Cardiac fibroblast (primary cell): ENCODE data around the gene NME9.
A peak's percentile ranks its signal among the peaks of the same experiment; 100 is the strongest.

Source experiments
- DNase-seq, 2 donors: peaks; one replicate each; pipeline versions ENCODE4 v3.0.0 to v3.0.0-alpha.2; 2010; ENCODE audit warnings: low read depth in 2 of 2
- H3K4me3 ChIP-seq, 2 donors: replicated peaks in 1 of 2; 1 replicate in 1 of 2; 2 replicates in 1 of 2; pipeline ENCODE4 v1.5.1; 2011; ENCODE audit warnings: low read depth in 2 of 2, low read length in 2 of 2, mild to moderate bottlenecking in 2 of 2, moderate library complexity in 1 of 2
- TF ChIP-seq, protein P1 (sequence below): IDR thresholded peaks from one replicate; pipeline ENCODE4 v1.5.1; 2011; ENCODE audit warnings: low read depth, mild to moderate bottlenecking, low read length, inconsistent platforms

Gene NME9

DNA sequence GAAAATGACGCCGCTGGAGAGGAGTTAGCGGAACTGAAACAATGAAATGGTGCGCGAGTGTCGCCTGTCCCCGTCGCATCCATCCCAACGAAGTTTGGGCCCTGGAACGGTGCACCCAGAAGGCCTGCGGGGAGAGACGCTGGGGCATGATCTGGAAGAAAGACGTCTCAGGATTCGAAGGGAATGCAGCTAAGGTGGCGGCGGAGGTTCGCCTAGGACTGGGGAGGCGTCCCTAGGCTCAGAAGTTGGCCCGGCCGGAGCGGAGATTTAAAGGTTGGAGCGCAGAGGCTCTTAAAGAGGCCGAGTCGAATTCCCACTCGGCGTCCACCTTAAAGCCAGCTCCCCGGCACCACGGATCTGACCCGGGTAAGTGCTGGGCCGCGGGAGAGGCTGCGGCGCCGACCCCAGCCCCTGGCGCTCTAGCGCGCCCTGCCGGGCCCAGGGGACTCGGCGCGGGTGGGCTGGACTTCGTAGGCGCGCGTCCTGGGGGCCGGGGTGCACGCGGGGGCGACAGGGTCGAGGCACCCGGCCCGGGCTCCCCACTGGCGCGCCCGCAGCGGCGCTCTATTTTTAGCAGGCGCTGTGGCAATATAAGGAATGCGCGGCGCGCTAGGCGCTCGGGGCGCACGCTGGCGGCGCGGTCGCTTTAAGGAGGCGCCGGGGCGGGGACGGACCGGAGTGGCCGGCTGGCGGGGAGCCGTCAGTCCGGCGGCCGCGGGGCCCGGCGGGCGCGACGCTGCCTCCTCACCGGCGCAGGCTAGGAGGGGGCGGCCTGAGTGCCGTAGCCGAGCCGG, 18.5 kb upstream of the NME9 start, which contains the start of gene MRAS:
TSS of gene MRAS (plus strand) at position 620 of the 794 bp plus-strand sequence. CDS start 24,305 bp downstream, outside the sequence.
- DNase-seq: peak; percentile 82 to 86
- TF ChIP-seq, protein P1, sequence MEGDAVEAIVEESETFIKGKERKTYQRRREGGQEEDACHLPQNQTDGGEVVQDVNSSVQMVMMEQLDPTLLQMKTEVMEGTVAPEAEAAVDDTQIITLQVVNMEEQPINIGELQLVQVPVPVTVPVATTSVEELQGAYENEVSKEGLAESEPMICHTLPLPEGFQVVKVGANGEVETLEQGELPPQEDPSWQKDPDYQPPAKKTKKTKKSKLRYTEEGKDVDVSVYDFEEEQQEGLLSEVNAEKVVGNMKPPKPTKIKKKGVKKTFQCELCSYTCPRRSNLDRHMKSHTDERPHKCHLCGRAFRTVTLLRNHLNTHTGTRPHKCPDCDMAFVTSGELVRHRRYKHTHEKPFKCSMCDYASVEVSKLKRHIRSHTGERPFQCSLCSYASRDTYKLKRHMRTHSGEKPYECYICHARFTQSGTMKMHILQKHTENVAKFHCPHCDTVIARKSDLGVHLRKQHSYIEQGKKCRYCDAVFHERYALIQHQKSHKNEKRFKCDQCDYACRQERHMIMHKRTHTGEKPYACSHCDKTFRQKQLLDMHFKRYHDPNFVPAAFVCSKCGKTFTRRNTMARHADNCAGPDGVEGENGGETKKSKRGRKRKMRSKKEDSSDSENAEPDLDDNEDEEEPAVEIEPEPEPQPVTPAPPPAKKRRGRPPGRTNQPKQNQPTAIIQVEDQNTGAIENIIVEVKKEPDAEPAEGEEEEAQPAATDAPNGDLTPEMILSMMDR: no peak
- peak within 1 kb of the TSS; percentile 64 to 72 for H3K4me3 ChIP-seq

GRCh38 chr3:138344754-138345153, 15.1 kb upstream of the NME9 start:
- H3K4me3 ChIP-seq: no peak overlapping the region
- TF ChIP-seq, protein P1: no peak
- DNase-seq: no peak

- DNase-seq: no peak
- H3K4me3 ChIP-seq: no peak overlapping the region
- TF ChIP-seq, protein P1: no peak
These were observed 10.9 kb upstream of the NME9 start for GRCh38 chr3:138340511-138340910.

DNA sequence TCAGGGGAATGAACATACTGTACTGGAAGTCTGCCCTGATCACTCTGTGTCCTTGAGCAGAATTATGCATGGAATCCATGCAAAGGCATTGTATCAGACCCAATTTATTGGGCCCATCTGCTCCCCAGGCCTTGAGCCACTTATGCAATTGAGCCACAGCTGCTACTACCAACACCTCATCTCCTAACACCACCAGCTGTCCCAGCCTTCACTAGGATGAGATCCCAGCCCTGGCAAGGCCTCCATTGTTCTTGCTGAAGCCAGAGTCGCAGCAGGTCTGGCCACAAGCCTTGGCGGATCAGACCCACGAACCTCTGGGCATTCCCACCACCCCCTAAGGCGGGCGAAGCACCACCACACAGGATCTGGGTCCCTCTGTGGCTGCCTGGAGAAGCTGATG, 9.2 kb upstream of the NME9 start:
- DNase-seq: no peak
- H3K4me3 ChIP-seq: no peak overlapping the region
- TF ChIP-seq, protein P1: no peak

- H3K4me3 ChIP-seq: no peak overlapping the region
- TF ChIP-seq, protein P1: no peak
- DNase-seq: no peak
These were observed 8.6 kb upstream of the NME9 start for GRCh38 chr3:138338244-138338643.

DNA sequence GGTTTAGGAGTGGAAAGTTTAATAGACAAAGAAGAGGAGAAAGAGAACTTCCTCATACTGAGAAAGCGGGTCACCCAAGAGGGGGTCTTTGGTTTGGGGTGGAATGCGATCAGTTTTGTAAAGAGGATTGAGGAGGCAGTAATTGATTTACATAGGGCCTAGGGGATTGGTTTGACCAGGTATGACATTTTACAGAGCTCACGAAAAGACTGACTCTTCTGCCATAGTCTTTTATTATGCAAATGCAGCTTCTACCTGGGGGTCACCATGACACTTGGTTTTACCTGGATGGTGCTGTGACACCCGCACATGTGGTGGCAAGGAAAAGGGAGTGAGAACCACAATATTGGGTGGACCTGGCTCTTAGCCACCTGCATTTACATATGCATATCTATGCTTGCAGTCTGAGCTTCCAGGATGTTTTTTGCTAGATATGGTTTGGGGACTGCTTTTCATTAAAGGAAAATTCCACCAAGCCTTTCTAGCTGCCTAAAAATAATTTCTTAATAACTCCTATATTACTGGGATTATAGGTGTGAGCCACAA, 6.9 kb upstream of the NME9 start:
- TF ChIP-seq, protein P1: no peak
- H3K4me3 ChIP-seq: no peak overlapping the region
- no peak for DNase-seq
